ENCODE data around the gene ADGRL3.

Gene ADGRL3

GRCh38 chr4:61890321-61890720, 690.2 kb downstream of the ADGRL3 start:
- H3K27me3 ChIP-seq (replicated peaks; ENCODE audit: control insufficient read depth, insufficient read depth, low read length, poor library complexity, severe bottlenecking) = no peaks in the 10 kb centered on the region
- H3K9me3 ChIP-seq (ENCODE audit: control insufficient read depth, low read length) = no peaks in the 10 kb centered on the region
- DNase-seq = no peak
- H3K27ac ChIP-seq (ENCODE audit: insufficient read depth, low read length, poor library complexity, severe bottlenecking) = no peak overlapping the region
- no peaks in the 10 kb centered on the region for H3K4me1 ChIP-seq (ENCODE audit: control insufficient read depth, insufficient read depth, low read length, poor library complexity, severe bottlenecking)
- no peak overlapping the region for H3K4me3 ChIP-seq (ENCODE audit: insufficient read depth, low read depth, low read length, poor library complexity, severe bottlenecking)
- H3K36me3 ChIP-seq (ENCODE audit: control insufficient read depth, insufficient read depth, low read length) = no peaks in the 10 kb centered on the region

DNA sequence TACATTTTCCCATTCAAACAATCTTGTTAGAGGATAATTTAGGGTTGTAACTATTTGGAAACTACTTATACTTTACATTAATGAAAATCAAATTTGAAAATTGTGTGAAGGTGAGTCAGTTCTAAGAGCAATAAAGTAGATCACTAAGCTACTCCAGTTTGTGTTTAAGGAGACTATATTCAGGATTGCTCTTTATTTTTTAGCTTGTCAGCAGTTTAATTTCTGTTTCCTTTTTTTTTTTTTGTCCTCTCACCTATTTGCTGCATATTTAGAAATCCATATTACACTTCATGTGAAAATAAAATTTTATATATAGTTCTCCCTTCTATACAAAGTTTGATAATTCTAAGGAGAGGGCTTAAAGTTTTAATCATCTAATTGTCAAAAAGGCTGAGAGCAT, 691.8 kb downstream of the ADGRL3 start:
- no peak for DNase-seq
- H3K36me3 ChIP-seq (ENCODE audit: control insufficient read depth, insufficient read depth, low read length) = no peaks in the 10 kb centered on the region
- no peak overlapping the region for H3K27ac ChIP-seq (ENCODE audit: insufficient read depth, low read length, poor library complexity, severe bottlenecking)
- H3K27me3 ChIP-seq (replicated peaks; ENCODE audit: control insufficient read depth, insufficient read depth, low read length, poor library complexity, severe bottlenecking) = no peaks in the 10 kb centered on the region
- H3K4me3 ChIP-seq (ENCODE audit: insufficient read depth, low read depth, low read length, poor library complexity, severe bottlenecking) = no peak overlapping the region
- no peaks in the 10 kb centered on the region for H3K9me3 ChIP-seq (ENCODE audit: control insufficient read depth, low read length)
- H3K4me1 ChIP-seq (ENCODE audit: control insufficient read depth, insufficient read depth, low read length, poor library complexity, severe bottlenecking) = no peaks in the 10 kb centered on the region

- no peak for DNase-seq
- Histone ChIP-seq H3K27ac (ENCODE audit: insufficient read depth, low read length, poor library complexity, severe bottlenecking) (no peak overlapping the region), H3K36me3 (ENCODE audit: control insufficient read depth, insufficient read depth, low read length) (no peaks in the 10 kb centered on the region), H3K9me3 (ENCODE audit: control insufficient read depth, low read length) (no peaks in the 10 kb centered on the region), H3K4me3 (ENCODE audit: insufficient read depth, low read depth, low read length, poor library complexity, severe bottlenecking) (no peak overlapping the region), H3K4me1 (ENCODE audit: control insufficient read depth, insufficient read depth, low read length, poor library complexity, severe bottlenecking) (no peaks in the 10 kb centered on the region), H3K27me3 (replicated peaks; ENCODE audit: control insufficient read depth, insufficient read depth, low read length, poor library complexity, severe bottlenecking) (no peaks in the 10 kb centered on the region)
Observed at GRCh38 chr4:61896634-61897033, 696.5 kb downstream of the ADGRL3 start.

DNA sequence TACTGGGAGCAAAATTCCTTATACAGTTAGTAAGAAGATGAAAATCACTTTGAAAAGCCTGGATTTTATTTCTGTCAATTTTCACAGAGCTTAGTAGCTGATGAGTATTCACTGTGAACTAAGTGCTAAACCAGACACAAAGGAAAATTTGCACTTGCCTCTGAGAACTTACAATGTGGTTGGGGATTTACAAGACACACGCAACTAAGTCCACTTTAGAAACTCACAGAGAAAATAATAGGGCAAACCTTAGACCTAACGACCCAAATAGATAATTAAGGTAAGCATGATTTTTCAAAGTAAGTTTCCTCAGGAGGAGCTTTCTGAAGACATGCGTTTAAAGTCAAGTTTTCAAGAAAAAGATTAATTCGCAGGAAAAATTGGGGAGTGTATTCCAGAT, 708.9 kb downstream of the ADGRL3 start:
- no peak overlapping the region for H3K4me3 ChIP-seq (ENCODE audit: insufficient read depth, low read depth, low read length, poor library complexity, severe bottlenecking)
- H3K9me3 ChIP-seq (ENCODE audit: control insufficient read depth, low read length) = no peaks in the 10 kb centered on the region
- no peak overlapping the region for H3K27ac ChIP-seq (ENCODE audit: insufficient read depth, low read length, poor library complexity, severe bottlenecking)
- no peaks in the 10 kb centered on the region for H3K27me3 ChIP-seq (replicated peaks; ENCODE audit: control insufficient read depth, insufficient read depth, low read length, poor library complexity, severe bottlenecking)
- no peaks in the 10 kb centered on the region for H3K36me3 ChIP-seq (ENCODE audit: control insufficient read depth, insufficient read depth, low read length)
- H3K4me1 ChIP-seq (ENCODE audit: control insufficient read depth, insufficient read depth, low read length, poor library complexity, severe bottlenecking) = no peaks in the 10 kb centered on the region
- no peak for DNase-seq

- no peak overlapping the region for H3K27ac ChIP-seq (ENCODE audit: insufficient read depth, low read length, poor library complexity, severe bottlenecking)
- DNase-seq = no peak
Observed at GRCh38 chr4:61911313-61911756, 711.2 kb downstream of the ADGRL3 start.

GRCh38 chr4:61913619-61914018, 713.5 kb downstream of the ADGRL3 start:
- no peaks in the 10 kb centered on the region for H3K9me3 ChIP-seq (ENCODE audit: control insufficient read depth, low read length)
- H3K27me3 ChIP-seq (replicated peaks; ENCODE audit: control insufficient read depth, insufficient read depth, low read length, poor library complexity, severe bottlenecking) = no peaks in the 10 kb centered on the region
- no peak for DNase-seq
- no peaks in the 10 kb centered on the region for H3K4me1 ChIP-seq (ENCODE audit: control insufficient read depth, insufficient read depth, low read length, poor library complexity, severe bottlenecking)
- no peaks in the 10 kb centered on the region for H3K36me3 ChIP-seq (ENCODE audit: control insufficient read depth, insufficient read depth, low read length)
- H3K4me3 ChIP-seq (ENCODE audit: insufficient read depth, low read depth, low read length, poor library complexity, severe bottlenecking) = no peak overlapping the region
- H3K27ac ChIP-seq (ENCODE audit: insufficient read depth, low read length, poor library complexity, severe bottlenecking) = no peak overlapping the region

More at GRCh38 chr4:61911313-61911756, 711.2 kb downstream of the ADGRL3 start:
- Histone ChIP-seq H3K9me3 (ENCODE audit: control insufficient read depth, low read length) (no peaks in the 10 kb centered on the region), H3K4me3 (ENCODE audit: insufficient read depth, low read depth, low read length, poor library complexity, severe bottlenecking) (no peak overlapping the region), H3K27me3 (replicated peaks; ENCODE audit: control insufficient read depth, insufficient read depth, low read length, poor library complexity, severe bottlenecking) (no peaks in the 10 kb centered on the region), H3K36me3 (ENCODE audit: control insufficient read depth, insufficient read depth, low read length) (no peaks in the 10 kb centered on the region), H3K4me1 (ENCODE audit: control insufficient read depth, insufficient read depth, low read length, poor library complexity, severe bottlenecking) (no peaks in the 10 kb centered on the region)

DNA sequence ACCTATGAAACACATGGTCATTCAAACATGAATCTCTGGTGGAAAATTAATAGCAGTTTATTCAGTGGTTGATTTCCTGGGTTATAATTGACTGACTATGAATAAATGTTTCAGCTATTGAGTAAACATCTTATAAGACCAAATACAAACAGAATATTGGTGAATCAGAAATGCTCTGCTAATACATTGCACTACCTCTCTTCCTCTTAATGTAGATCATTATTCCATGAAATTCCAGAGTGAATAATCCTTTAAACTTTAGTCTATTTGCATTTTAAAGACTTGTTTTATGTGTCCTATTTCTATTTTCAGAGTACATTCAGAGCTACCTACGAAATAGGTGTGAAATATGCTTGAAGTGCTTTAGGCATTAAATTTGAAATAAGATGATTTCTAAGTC, 715.4 kb downstream of the ADGRL3 start:
- no peak overlapping the region for H3K4me3 ChIP-seq (ENCODE audit: insufficient read depth, low read depth, low read length, poor library complexity, severe bottlenecking)
- no peak for DNase-seq
- H3K27me3 ChIP-seq (replicated peaks; ENCODE audit: control insufficient read depth, insufficient read depth, low read length, poor library complexity, severe bottlenecking) = no peaks in the 10 kb centered on the region
- no peaks in the 10 kb centered on the region for H3K9me3 ChIP-seq (ENCODE audit: control insufficient read depth, low read length)
- no peaks in the 10 kb centered on the region for H3K36me3 ChIP-seq (ENCODE audit: control insufficient read depth, insufficient read depth, low read length)
- no peak overlapping the region for H3K27ac ChIP-seq (ENCODE audit: insufficient read depth, low read length, poor library complexity, severe bottlenecking)
- no peaks in the 10 kb centered on the region for H3K4me1 ChIP-seq (ENCODE audit: control insufficient read depth, insufficient read depth, low read length, poor library complexity, severe bottlenecking)

GRCh38 chr4:61918507-61918906, 718.4 kb downstream of the ADGRL3 start:
- H3K4me1 ChIP-seq (ENCODE audit: control insufficient read depth, insufficient read depth, low read length, poor library complexity, severe bottlenecking) = no peaks in the 10 kb centered on the region
- no peaks in the 10 kb centered on the region for H3K36me3 ChIP-seq (ENCODE audit: control insufficient read depth, insufficient read depth, low read length)
- DNase-seq = no peak
- no peak overlapping the region for H3K27ac ChIP-seq (ENCODE audit: insufficient read depth, low read length, poor library complexity, severe bottlenecking)
- no peaks in the 10 kb centered on the region for H3K9me3 ChIP-seq (ENCODE audit: control insufficient read depth, low read length)
- no peaks in the 10 kb centered on the region for H3K27me3 ChIP-seq (replicated peaks; ENCODE audit: control insufficient read depth, insufficient read depth, low read length, poor library complexity, severe bottlenecking)
- no peak overlapping the region for H3K4me3 ChIP-seq (ENCODE audit: insufficient read depth, low read depth, low read length, poor library complexity, severe bottlenecking)

GRCh38 chr4:61918987-61919386, 718.9 kb downstream of the ADGRL3 start:
- no peaks in the 10 kb centered on the region for H3K4me1 ChIP-seq (ENCODE audit: control insufficient read depth, insufficient read depth, low read length, poor library complexity, severe bottlenecking)
- no peaks in the 10 kb centered on the region for H3K9me3 ChIP-seq (ENCODE audit: control insufficient read depth, low read length)
- H3K27me3 ChIP-seq (replicated peaks; ENCODE audit: control insufficient read depth, insufficient read depth, low read length, poor library complexity, severe bottlenecking) = no peaks in the 10 kb centered on the region
- no peak for DNase-seq
- H3K4me3 ChIP-seq (ENCODE audit: insufficient read depth, low read depth, low read length, poor library complexity, severe bottlenecking) = no peak overlapping the region
- no peaks in the 10 kb centered on the region for H3K36me3 ChIP-seq (ENCODE audit: control insufficient read depth, insufficient read depth, low read length)
- no peak overlapping the region for H3K27ac ChIP-seq (ENCODE audit: insufficient read depth, low read length, poor library complexity, severe bottlenecking)

- H3K27me3 ChIP-seq (replicated peaks; ENCODE audit: control insufficient read depth, insufficient read depth, low read length, poor library complexity, severe bottlenecking) = no peaks in the 10 kb centered on the region
- DNase-seq = no peak
- no peak overlapping the region for H3K27ac ChIP-seq (ENCODE audit: insufficient read depth, low read length, poor library complexity, severe bottlenecking)
Observed at GRCh38 chr4:61919561-61919960, 719.4 kb downstream of the ADGRL3 start.

DNA sequence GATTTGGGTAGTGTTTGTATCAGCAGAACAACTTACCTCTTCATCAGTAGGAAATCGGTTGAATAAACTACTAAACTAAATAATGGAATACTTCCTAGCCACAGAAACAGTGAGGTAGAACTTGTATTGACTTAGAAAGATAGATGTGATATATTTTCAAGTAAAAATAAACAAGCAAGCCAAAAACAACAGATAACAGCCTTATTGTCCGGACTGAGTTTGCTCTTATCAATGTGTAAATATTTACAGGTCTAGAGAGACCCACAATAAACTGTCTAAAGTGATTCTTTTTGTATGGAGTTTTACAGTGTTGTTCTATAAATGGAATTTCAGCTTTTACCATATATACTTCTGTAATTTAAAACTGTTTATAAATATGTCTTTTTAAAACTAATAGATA, 721.8 kb downstream of the ADGRL3 start:
- no peak overlapping the region for H3K27ac ChIP-seq (ENCODE audit: insufficient read depth, low read length, poor library complexity, severe bottlenecking)
- no peak overlapping the region for H3K4me3 ChIP-seq (ENCODE audit: insufficient read depth, low read depth, low read length, poor library complexity, severe bottlenecking)
- no peak for DNase-seq
- no peaks in the 10 kb centered on the region for H3K36me3 ChIP-seq (ENCODE audit: control insufficient read depth, insufficient read depth, low read length)
- no peaks in the 10 kb centered on the region for H3K27me3 ChIP-seq (replicated peaks; ENCODE audit: control insufficient read depth, insufficient read depth, low read length, poor library complexity, severe bottlenecking)
- H3K4me1 ChIP-seq (ENCODE audit: control insufficient read depth, insufficient read depth, low read length, poor library complexity, severe bottlenecking) = no peaks in the 10 kb centered on the region
- no peaks in the 10 kb centered on the region for H3K9me3 ChIP-seq (ENCODE audit: control insufficient read depth, low read length)

More at GRCh38 chr4:61919561-61919960, 719.4 kb downstream of the ADGRL3 start:
- H3K4me3 ChIP-seq (ENCODE audit: insufficient read depth, low read depth, low read length, poor library complexity, severe bottlenecking) = no peak overlapping the region
- H3K4me1 ChIP-seq (ENCODE audit: control insufficient read depth, insufficient read depth, low read length, poor library complexity, severe bottlenecking) = no peaks in the 10 kb centered on the region
- no peaks in the 10 kb centered on the region for H3K36me3 ChIP-seq (ENCODE audit: control insufficient read depth, insufficient read depth, low read length)
- no peaks in the 10 kb centered on the region for H3K9me3 ChIP-seq (ENCODE audit: control insufficient read depth, low read length)
